Activated CD4-positive, CD25-positive, alpha-beta regulatory T cell (primary cell): ENCODE measurements around the gene PTPRA.

Experiments used
- DNase-seq, 4 experiments: peaks; one replicate each; lab custom pipeline; 2025; lab: John Stamatoyannopoulos, UW

PTPRA gene

DNA sequence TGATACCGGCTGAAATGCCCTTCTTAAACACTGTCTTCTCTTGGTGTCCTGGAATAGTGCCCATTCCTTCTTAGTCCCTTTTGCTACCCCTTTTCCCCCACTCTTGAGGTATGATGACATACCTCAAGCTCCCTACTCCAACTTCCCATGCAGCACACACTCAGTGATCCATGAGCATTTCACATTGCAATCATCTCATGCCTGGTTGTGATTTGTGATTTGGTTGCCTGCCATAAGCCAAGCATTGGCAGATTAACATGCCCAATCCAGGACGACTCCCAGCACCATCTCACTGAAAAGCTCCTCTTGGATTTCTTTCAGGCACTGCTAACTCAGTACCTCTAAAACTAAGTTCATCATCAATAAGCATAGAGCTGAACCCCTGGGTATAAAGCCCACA lies 14.7 kb upstream of the PTPRA start:
- DNase-seq, result no peak

DNA sequence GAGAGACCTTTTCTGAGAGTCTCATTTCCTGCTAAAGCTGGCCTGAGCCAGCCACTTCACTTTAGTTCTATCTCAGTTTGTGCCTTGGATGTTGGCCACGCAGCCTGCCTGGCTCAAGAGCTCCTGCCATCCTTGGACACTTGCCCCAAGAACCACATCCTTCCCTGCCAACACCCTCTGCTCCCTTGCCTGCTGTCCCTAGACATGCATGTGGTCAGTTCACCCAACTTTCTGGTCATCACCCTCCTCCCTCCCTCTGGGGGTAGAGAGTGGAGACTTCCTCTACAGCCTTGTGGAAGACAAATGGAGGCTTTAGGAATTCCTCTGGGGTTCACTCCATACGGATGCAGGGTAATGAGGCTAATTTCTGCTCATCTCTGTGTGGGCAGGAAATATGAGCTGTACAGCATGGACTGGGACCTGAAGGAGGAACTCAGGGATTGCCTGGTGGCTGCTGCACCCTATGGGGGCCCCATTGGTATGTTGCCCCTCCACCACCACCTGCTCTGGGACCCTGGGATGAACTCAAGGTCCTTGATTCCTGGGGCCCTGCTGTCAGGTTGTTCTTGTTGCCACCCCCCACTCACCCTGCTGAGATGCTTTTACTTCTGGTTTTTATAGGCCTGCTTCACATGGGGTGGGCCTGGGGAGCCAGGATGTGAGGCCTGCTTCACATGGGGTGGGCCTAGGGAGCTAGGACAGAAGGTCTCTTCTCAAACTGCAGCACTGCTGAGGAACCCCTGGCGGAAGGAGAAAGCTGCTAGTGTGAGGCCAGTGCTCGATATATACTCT lies 13.8 kb upstream of the PTPRA start:
- DNase-seq, result no peak

DNA sequence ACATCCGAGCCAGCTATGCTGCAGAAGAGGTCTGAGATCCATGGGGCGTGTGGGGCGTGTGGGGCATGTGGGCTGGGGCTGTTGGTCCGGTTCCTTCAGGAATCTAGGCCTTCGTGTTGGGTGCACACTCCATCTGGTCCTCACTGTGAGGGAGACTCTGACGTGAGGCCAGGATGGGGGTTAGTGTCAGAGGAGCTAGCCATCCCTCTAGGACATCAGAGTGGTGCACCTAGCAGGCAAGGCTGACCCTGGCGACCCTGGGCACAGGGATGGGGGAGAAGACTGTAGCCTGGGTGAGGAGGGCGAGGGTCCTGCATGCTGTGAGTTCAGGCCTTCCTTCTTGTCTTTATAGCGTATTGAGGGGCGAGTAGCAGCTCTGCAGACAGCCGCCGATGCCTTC lies 8.7 kb upstream of the PTPRA start:
- DNase-seq, result no peak

- no peak for DNase-seq
Measured at GRCh38 chr20:2865101-2865500, 8.2 kb upstream of the PTPRA start.

DNA sequence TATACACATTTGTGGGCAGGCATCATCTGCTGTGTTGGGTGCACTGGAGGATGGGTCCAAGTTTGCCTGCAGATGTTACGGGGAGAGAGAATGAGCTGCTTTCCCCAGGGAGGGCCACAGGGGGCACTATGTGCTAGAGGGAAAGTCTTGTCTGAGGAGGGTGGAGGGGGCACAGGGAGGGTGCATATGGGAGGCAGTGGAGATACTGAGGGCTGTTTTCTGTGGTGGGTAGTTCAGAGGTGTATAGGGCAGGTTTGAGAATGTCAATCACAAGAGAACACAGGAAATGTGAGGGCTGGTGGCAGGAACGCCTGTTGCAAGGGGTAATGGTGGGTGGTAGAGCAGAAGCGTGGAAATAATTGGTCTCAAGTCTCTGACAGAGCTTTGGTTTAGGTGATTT lies 7.7 kb upstream of the PTPRA start:
- no peak for DNase-seq

GRCh38 chr20:2866236-2866635 lies 7.0 kb upstream of the PTPRA start:
- DNase-seq, result no peak

DNA sequence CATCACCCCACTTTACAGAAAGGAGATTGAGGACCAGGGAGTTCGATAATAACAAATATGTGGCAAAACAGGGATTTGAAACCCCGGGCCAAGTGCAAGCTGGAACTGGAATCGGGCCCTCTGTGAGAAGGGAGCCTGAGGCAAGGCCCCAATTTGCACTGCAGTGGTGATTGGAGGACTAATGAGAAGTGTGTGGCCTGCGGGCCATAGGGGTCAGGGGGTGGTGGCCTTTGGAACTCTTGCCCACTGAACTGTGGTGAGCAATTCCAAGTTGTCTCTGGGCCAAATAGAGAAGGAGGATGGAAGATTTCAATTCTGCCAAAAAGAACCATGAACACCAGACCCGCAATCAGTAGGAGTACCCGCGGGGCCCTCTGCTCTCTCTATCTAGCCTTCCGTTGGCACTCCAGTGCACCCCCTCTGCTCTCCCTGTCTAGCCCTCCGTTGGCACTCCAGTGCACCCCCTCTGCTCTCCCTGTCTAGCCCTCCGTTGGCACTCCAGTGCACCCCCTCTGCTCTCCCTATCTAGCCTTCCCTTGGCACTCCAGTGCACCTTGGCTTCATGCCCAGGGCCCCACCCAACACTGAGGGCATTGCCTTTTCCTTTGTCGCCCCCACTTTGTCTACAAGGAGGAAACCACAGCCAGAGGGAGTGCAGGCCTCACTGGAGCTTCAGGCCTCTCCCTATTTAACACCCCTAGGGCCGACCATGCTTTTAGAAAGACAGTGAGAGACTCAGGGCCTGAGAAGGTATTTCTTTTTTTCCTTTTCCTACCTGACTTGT lies 6.0 kb upstream of the PTPRA start:
- no peak for DNase-seq

DNA sequence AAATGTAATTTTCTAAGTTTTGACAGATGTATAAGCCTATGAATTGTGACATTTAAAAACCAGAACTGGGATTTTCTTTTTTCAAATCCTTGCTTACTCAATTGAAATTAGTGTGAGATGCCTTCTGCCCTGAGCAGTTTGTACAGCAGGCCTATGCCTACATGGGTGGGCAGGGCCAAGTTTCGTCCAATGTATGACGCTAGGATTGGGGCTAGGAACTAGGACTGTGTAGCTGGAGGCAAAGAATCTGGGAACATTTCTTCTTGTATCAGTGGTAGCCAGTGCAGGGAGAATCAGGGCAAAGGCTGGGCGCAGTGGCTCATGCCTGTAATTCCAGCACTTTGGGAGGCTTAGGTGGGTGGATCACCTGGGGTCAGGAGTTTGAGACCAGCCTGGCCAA lies 3.9 kb upstream of the PTPRA start:
- DNase-seq, result no peak

- DNase-seq, result no peak
Measured at GRCh38 chr20:2871111-2871465, 2.2 kb upstream of the PTPRA start.

- DNase-seq, result no peak
Measured at GRCh38 chr20:2871661-2872458, 1.4 kb upstream of the PTPRA start.

GRCh38 chr20:2872459-2873009 lies 747 bp upstream of the PTPRA start:
- peak; percentile 48 to 64 (median 52) for DNase-seq

- peak in 3 of 4 experiments; percentile 47 to 58 (median 48) for DNase-seq
Measured at GRCh38 chr20:2873747-2874041, 413 bp downstream of the PTPRA start.

DNA sequence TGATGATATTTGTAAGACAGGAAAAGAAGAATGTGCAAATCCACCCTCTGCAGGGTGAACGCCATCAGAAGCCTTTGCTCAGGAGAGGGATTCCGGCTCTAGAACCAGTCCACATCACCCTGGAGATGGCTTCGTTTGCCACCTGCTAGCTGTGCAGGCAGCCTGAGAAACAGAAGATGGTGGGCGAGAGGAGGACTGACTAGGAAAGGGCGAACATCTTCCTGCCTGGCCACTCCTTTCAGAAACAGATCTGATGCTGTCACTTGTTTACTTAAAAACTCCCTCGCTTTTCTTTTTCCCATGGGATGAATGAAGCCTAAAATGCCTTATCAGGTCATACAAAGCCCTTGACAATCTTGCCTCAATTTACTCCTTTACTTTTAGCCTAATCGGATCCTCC lies 1.2 kb downstream of the PTPRA start:
- DNase-seq, result no peak

- DNase-seq, result no peak
Measured at GRCh38 chr20:2875690-2876203, 2.5 kb downstream of the PTPRA start.

GRCh38 chr20:2878515-2878914 lies 5.2 kb downstream of the PTPRA start:
- no peak for DNase-seq

GRCh38 chr20:2879146-2879545 lies 5.9 kb downstream of the PTPRA start:
- DNase-seq, result no peak

DNA sequence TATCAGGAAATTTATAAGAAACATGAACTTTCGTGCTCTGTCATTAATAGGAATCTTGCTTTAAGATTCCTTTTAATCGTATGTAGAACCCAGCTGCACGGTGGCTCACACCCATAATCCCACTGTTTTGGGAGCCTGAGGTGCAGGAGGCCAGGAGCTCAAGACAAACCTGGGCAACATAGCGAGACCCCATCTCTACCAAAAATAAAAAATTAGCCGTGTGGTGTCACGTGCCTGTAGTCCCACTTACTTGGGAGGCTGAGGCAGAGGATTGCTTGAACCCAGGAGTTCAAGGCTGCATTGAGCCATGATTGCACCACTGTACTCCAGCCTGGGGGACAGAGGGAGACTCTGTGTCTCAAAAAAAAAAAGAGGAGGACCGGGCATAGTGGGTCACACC lies 7.4 kb downstream of the PTPRA start:
- DNase-seq, result no peak

GRCh38 chr20:2883726-2884637 lies 10.7 kb downstream of the PTPRA start:
- DNase-seq, result no peak

GRCh38 chr20:2887715-2888114 lies 14.4 kb downstream of the PTPRA start:
- no peak for DNase-seq

DNA sequence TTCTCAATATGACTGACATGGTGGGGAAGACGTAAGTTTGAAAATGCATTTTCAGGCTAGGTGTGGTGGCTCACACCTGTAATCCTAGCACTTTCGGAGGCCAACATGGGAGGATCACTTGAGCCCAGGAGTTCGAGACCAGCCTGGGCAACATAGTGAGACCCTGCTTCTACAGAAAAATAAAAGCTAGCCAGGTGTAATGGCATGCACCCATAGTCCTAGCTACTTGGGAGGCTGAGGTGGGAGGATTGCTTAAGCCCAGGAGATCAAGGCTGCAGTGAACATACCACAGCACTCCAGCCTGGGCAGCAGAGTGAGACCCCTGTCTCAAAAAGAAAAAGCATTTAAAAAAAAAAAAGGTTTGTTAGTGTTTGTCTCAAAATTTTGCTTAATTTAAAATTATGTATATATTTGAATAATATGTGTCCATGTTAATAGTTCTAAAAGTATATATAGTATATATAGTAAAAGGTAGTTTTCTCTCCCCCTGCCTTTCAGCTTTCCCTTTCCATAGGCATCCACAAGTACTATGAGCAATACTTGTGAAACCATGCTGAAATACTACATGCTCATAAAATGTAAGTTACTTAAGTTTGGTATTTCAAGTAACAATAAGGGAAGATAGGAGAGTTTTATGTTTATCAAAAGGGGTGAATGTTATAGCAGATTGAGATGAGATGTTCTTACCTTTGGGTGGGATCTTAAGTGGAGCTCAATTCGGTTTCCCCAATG lies 15.1 kb downstream of the PTPRA start:
- no peak for DNase-seq

- DNase-seq, result no peak
Measured at GRCh38 chr20:2889209-2889608, 15.9 kb downstream of the PTPRA start.
